Activated naive CD4-positive, alpha-beta T cell treated with anti-CD3 and anti-CD28 coated beads for 36 hours (primary cell): ENCODE results near the gene SLCO4A1. TPM values are rescaled to one million over a fixed set of nuclear protein-coding genes. Genes with fewer than 3 reads are reported as not detected.

ENCODE experiments used
- CTCF ChIA-PET: fragments of 350-600 bp; sonication (Branson Sonifier 250); formaldehyde crosslinking; loops from one replicate; lab custom pipeline; 2021; ENCODE audit warnings: antibody characterized with exemption; lab: Charles Lee
- DNase-seq: peaks from one replicate; pipeline ENCODE4 v3.0.0-alpha.2; 2020
- H3K27ac Mint-ChIP-seq: one replicate; pipeline ENCODE4 v1.8.0; 2021; ENCODE audit warnings: mild to moderate bottlenecking, mixed read lengths
- H3K27me3 Mint-ChIP-seq: one replicate; pipeline ENCODE4 v1.8.0; 2021; ENCODE audit warnings: low read depth, mixed read lengths
- H3K36me3 Mint-ChIP-seq: one replicate; pipeline ENCODE4 v1.8.0; 2021; ENCODE audit warnings: low read depth, mixed read lengths
- H3K4me1 Mint-ChIP-seq: one replicate; pipeline ENCODE4 v1.8.0; 2021; ENCODE audit warnings: low read depth, mixed read lengths
- H3K4me3 Mint-ChIP-seq: one replicate; pipeline ENCODE4 v1.8.0; 2021; ENCODE audit warnings: mild to moderate bottlenecking, moderate library complexity, mixed read lengths
- H3K9me3 Mint-ChIP-seq: one replicate; pipeline ENCODE4 v1.8.0; 2021; ENCODE audit warnings: mixed read lengths
- intact Hi-C: fragments of 100-400 bp; cut with micrococcal nuclease; formaldehyde crosslinking; loops from one replicate; pipeline ENCODE4 v1.15.1; 2023
- total RNA-seq, 2 experiments: library from RNA; stranded (reverse); gene quantifications; one replicate each; pipeline ENCODE4 v1.2.3, GENCODE V29; 2021

SLCO4A1 gene
- total RNA-seq, 2 experiments from 2014 or later, result 22.4 to 22.6 TPM

DNA sequence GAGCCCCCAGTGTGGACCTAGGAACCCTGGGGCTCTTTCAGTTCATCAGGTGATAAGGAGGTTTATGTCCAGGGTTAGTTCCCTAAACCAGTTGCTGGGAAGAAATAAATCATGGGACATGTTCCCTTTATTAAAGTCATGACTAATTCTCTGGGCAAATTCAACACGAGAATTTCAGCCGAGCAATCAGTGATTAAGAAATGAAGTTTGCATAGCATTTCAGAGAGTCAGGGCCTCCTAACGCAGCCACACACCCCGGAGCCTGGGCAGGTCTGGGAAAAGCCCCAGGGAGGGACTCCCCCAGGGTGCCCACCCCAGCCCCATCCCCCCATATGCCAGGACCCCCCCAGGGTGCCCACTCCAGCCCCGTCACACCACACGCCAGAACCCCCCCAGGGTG, 20.1 kb downstream of the SLCO4A1 start:
- no peak overlapping the region for H3K4me3 Mint-ChIP-seq
- H3K36me3 Mint-ChIP-seq, result peaks cover 18% of the 10 kb centered on the region
- CTCF ChIA-PET, result no interaction called here
- intact Hi-C loops, result no loop called here
- no peak for DNase-seq
- H3K9me3 Mint-ChIP-seq, result no peaks in the 10 kb centered on the region
- H3K27me3 Mint-ChIP-seq, result no peaks in the 10 kb centered on the region
- H3K4me1 Mint-ChIP-seq, result no peaks in the 10 kb centered on the region
- no peak overlapping the region for H3K27ac Mint-ChIP-seq

DNA sequence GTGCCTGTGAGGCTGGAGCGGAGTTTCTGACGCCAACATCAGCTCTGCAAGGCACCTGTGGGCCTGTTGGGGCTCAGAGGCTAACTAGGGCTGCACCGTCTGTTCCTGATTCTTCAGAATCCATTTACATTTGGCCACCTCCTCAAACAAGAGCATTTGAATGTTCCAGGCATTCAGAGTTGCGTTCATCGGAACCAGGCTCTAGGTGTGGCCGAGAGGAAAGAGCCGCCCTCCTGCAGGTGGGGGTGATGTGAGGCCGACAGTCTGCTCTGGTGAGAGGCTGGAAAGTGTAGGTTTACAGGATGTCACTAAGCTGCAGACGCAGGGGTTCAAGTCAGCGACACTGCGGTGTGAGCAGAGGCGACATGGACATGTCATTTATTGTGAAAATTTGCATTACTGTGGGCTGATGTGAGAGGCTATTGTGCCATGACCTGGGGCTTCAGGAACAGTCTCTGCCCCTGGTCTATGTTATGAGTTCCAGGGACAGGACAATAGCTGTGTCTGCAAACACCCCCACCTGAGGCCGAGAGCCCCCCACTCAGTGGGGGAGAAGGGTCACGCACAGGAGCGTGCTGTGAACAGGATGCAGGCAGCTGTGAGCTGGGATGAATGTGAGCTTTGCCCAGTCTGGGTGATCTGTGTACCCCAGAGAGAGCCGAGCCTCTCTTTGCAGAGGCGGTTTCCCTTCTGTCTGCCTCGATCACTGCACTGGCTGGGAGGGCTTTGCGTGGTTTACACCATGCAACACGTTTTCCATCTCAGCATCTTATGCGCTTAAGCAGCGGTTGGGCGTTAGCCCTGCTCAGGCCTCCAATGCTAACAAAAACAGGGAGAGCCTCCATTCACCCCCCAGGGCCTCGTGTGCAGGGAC, 21.1 kb downstream of the SLCO4A1 start:
- CTCF ChIA-PET, result interaction anchor here (0.6 kb wide), 1 partner anchor 128 kb away, joined by 3 read pairs; no protein-coding TSS in a partner anchor
- no peak overlapping the region for H3K4me3 Mint-ChIP-seq
- no peaks in the 10 kb centered on the region for H3K9me3 Mint-ChIP-seq
- H3K27ac Mint-ChIP-seq, result no peak overlapping the region
- no peaks in the 10 kb centered on the region for H3K27me3 Mint-ChIP-seq
- no peak for DNase-seq
- intact Hi-C loops, result no loop called here
- H3K4me1 Mint-ChIP-seq, result no peaks in the 10 kb centered on the region
- peaks cover 22% of the 10 kb centered on the region for H3K36me3 Mint-ChIP-seq

GRCh38 chr20:62664019-62664971, 22.0 kb downstream of the SLCO4A1 start:
- Mint-ChIP-seq H3K36me3 (peaks cover 23% of the 10 kb centered on the region), H3K4me1 (no peaks in the 10 kb centered on the region), H3K4me3 (no peak overlapping the region), H3K9me3 (no peaks in the 10 kb centered on the region), H3K27ac (no peak overlapping the region), H3K27me3 (no peaks in the 10 kb centered on the region)
- DNase-seq, result no peak
- intact Hi-C loops, result no loop called here
- CTCF ChIA-PET, result no interaction called here

DNA sequence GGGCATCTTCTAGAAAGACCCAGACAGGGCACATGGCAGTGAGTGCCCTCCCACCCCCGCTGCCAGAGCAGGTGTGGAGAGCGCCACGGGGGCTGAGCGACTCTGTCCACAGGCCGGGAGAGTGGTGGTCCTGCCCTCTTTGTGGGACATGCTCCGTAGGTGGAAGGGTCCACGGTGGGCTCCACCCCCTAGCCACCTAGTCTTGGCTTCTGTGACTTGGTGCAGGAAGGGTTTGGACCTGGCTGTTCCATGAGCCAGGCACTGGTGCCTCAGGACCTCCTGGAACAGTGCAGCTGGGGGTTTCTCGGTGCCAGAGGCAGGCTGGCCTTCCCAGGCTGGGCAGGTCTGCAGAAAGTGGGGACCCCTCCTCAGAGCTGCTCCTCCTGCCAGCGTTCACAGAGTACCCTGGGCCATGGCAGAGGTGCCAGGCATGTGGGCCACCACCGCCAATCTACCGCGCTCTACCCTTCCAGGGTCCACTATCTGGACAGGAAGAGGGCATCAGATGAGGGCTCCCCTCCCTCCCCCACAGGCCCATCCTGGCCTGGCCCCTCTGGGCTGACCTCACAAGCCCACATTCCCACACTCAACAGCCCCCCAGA, 23.0 kb downstream of the SLCO4A1 start:
- Mint-ChIP-seq H3K27me3 (no peaks in the 10 kb centered on the region), H3K27ac (no peak overlapping the region), H3K4me1 (no peaks in the 10 kb centered on the region), H3K9me3 (no peaks in the 10 kb centered on the region), H3K4me3 (no peak overlapping the region), H3K36me3 (peaks cover 21% of the 10 kb centered on the region)
- no peak for DNase-seq
- CTCF ChIA-PET, result interaction anchor here (0.6 kb wide), 1 partner anchor 400 kb away, joined by 3 read pairs; no protein-coding TSS in a partner anchor
- intact Hi-C loops, result no loop called here

- Mint-ChIP-seq H3K9me3 (no peaks in the 10 kb centered on the region), H3K4me3 (no peak overlapping the region), H3K36me3 (peaks cover 18% of the 10 kb centered on the region), H3K27me3 (no peaks in the 10 kb centered on the region), H3K27ac (no peak overlapping the region), H3K4me1 (no peaks in the 10 kb centered on the region)
- no peak for DNase-seq
- CTCF ChIA-PET, result interaction anchor here (0.6 to 1.0 kb wide), 2 partner anchors 143 to 401 kb away, joined by 3 to 4 read pairs; no protein-coding TSS in a partner anchor
- intact Hi-C loops, result no loop called here
These were observed 23.8 kb downstream of the SLCO4A1 start for GRCh38 chr20:62665826-62666735.

GRCh38 chr20:62666736-62667529, 24.6 kb downstream of the SLCO4A1 start:
- H3K27me3 Mint-ChIP-seq, result no peaks in the 10 kb centered on the region

DNA sequence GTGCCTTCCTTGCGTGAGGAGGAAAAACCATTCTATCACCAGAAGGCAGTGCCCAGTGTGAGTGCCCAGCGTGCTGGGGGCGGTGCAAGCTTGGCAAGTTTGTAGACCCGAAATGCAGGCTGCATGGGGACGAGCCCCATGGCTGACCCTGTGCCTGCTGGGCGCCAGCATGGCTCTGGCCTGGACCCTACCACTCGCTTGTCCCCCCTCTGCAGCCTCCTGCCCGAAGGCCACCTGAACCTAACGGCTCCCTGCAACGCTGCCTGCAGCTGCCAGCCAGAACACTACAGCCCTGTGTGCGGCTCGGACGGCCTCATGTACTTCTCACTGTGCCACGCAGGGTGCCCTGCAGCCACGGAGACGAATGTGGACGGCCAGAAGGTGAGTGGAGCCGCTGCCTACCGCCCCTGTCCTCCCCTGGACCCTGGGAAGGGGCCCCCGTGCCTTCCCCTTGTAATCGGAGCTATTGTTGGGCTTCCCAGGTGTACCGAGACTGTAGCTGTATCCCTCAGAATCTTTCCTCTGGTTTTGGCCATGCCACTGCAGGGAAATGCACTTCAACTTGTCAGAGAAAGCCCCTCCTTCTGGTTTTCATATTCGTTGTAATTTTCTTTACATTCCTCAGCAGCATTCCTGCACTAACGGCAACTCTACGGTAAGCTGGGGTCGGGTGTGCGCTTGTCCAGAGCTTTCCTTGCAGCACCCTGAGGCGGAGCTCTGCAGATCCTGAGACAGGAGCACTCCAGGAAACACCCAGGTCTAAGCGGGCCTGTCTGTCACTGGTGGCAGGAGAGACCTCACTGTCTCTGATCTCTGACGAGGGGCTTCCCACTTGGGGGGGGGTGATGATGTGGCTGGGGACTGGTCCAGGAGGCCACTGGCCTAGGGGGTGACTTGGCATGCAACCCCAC, 25.5 kb downstream of the SLCO4A1 start:
- H3K36me3 Mint-ChIP-seq, result peaks cover 23% of the 10 kb centered on the region
- intact Hi-C loops, result loop anchor here (1.0 kb wide), 2 partner anchors 124 to 140 kb away; no protein-coding TSS in a partner anchor
- no peaks in the 10 kb centered on the region for H3K27me3 Mint-ChIP-seq
- no peak for DNase-seq
- no peaks in the 10 kb centered on the region for H3K9me3 Mint-ChIP-seq
- CTCF ChIA-PET, result interaction anchor here (0.7 to 1.0 kb wide), 4 partner anchors 41 to 141 kb away, joined by 3 to 4 read pairs (median 4); partner anchors contain the start of gene NTSR1
- no peak overlapping the region for H3K27ac Mint-ChIP-seq
- H3K4me3 Mint-ChIP-seq, result no peak overlapping the region
- H3K4me1 Mint-ChIP-seq, result no peaks in the 10 kb centered on the region

More at GRCh38 chr20:62666736-62667529, 24.6 kb downstream of the SLCO4A1 start:
- no peaks in the 10 kb centered on the region for H3K4me1 Mint-ChIP-seq
- intact Hi-C loops, result no loop called here
- H3K9me3 Mint-ChIP-seq, result no peaks in the 10 kb centered on the region
- peaks cover 19% of the 10 kb centered on the region for H3K36me3 Mint-ChIP-seq
- no peak for DNase-seq
- H3K4me3 Mint-ChIP-seq, result no peak overlapping the region
- no peak overlapping the region for H3K27ac Mint-ChIP-seq
- CTCF ChIA-PET, result interaction anchor here (0.8 to 1.0 kb wide), 2 partner anchors 41 to 142 kb away, joined by 3 to 4 read pairs; partner anchors contain the start of gene NTSR1

DNA sequence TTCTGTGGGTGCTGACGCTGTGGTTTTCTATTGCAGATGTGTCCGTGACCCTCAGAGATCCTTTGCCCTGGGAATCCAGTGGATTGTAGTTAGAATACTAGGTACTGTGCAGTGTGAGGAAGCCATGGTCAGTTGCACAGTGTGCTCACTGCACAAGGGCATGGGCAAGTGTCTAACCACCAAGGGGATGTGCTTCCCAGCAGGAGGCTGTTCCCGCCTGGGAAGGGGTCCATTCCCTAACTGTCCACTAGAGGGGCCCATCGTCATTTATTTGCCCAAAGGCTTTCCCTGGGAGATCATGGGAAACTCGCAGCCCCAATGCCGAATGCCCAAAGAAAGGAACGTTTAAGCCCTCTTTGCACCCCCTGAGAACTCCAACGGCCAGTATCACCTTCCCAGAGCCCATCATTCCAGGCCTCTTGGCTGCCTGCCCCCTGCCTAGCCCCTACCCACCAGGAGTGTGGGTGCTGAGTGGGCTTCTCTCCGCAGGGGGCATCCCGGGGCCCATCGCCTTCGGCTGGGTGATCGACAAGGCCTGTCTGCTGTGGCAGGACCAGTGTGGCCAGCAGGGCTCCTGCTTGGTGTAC, 26.2 kb downstream of the SLCO4A1 start:
- DNase-seq, result peak; percentile 43
- no peaks in the 10 kb centered on the region for H3K9me3 Mint-ChIP-seq
- no peak overlapping the region for H3K27ac Mint-ChIP-seq
- peaks cover 23% of the 10 kb centered on the region for H3K36me3 Mint-ChIP-seq
- intact Hi-C loops, result loop anchor here (1.0 kb wide), 2 partner anchors 123 to 139 kb away; no protein-coding TSS in a partner anchor
- H3K4me1 Mint-ChIP-seq, result no peaks in the 10 kb centered on the region
- CTCF ChIA-PET, result interaction anchor here (0.7 to 0.9 kb wide), 2 partner anchors 123 to 140 kb away, joined by 3 to 4 read pairs; no protein-coding TSS in a partner anchor
- H3K4me3 Mint-ChIP-seq, result no peak overlapping the region
- H3K27me3 Mint-ChIP-seq, result no peaks in the 10 kb centered on the region

GRCh38 chr20:62669249-62669648, 26.9 kb downstream of the SLCO4A1 start:
- Mint-ChIP-seq H3K4me3 (no peak overlapping the region), H3K36me3 (peaks cover 23% of the 10 kb centered on the region), H3K27me3 (no peaks in the 10 kb centered on the region), H3K27ac (no peak overlapping the region), H3K9me3 (no peaks in the 10 kb centered on the region), H3K4me1 (no peaks in the 10 kb centered on the region)
- DNase-seq, result no peak
- CTCF ChIA-PET, result interaction anchor here (0.8 to 1.2 kb wide), 2 partner anchors 122 to 123 kb away, joined by 3 to 4 read pairs; no protein-coding TSS in a partner anchor
- intact Hi-C loops, result no loop called here
